ENCODE data around the gene ITGA8. TPM values are rescaled to one million over a fixed set of nuclear protein-coding genes. Genes with fewer than 3 reads are reported as not detected.

ITGA8 gene
- total RNA-seq, 4 donors from 2014 or later, result 1.6 to 8.2 (median 4.2) TPM

DNA sequence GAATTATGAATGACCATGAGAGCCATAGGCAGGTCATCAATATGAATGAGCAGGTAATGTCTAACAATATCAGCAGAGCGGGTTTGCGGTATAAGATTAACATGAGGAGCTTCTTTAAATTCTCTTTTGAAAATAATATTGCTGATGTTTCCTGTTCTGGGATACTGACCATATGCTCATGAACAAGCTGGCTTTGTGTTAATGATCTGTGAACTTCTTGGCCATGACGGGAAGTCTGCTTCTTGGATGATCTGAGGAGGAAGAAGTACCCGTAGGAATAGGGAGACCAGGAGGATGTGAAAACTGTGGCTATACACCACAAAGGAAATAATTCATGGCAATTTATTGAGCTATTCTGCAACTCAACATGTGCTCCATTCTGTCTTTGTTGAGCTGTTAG lies 38.6 kb downstream of the ITGA8 start:
- intact Hi-C loops (cut with DNase I; ENCODE audit: low total_unique reads), result no loop called here
- TF ChIP-seq POLR2A (IDR thresholded peaks at IDR 0.05) (no peak), CTCF (IDR thresholded peaks at IDR 0.05) (no peak)
- 65 to 73% methylated on average over 4 of the region's 4 CpGs for WGBS, 2 donors

DNA sequence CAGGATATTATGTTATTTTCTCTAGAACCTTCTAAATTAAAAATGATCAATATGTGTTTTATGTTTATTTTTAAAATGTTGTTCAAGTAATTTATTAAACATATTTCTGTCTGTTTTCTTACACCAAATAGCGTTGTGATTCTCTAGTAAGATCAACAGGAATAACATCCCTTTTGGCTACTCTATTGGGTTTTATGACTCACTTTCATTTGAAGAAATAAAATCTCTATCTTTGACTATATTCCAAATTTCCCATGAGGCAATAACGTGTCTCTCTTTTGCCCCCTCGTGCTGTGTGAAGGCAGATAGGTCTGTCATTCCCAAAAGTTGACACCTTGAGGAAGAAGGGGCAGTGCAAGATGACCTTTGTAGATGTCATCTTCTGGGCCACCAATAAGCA lies 40.9 kb downstream of the ITGA8 start:
- no peak for TF ChIP-seq POLR2A (IDR thresholded peaks at IDR 0.05)
- TF ChIP-seq CTCF (IDR thresholded peaks at IDR 0.05), result no peak
- intact Hi-C loops (cut with DNase I; ENCODE audit: low total_unique reads), result no loop called here
- 64 to 74% methylated on average over 3 of the region's 3 CpGs for WGBS, 2 donors
- H3K4me3 ChIP-seq (ENCODE audit: low read depth, poor library complexity, severe bottlenecking), result no peak overlapping the region
- no peak for DNase-seq (ENCODE audit: low spot score in 2 of 2)

More for the DNA sequence above, 38.6 kb downstream of the ITGA8 start:
- DNase-seq (ENCODE audit: low spot score in 2 of 2), result no peak
- no peak overlapping the region for H3K4me3 ChIP-seq (ENCODE audit: low read depth, poor library complexity, severe bottlenecking)

GRCh38 chr10:15672469-15672868 lies 47.3 kb downstream of the ITGA8 start:
- intact Hi-C loops (cut with DNase I; ENCODE audit: low total_unique reads), result no loop called here
- no peak overlapping the region for H3K4me3 ChIP-seq (ENCODE audit: low read depth, poor library complexity, severe bottlenecking)
- 74 to 84% methylated on average over 3 of the region's 3 CpGs for WGBS, 2 donors
- no peak for DNase-seq (ENCODE audit: low spot score in 2 of 2)
- no peak for TF ChIP-seq POLR2A (IDR thresholded peaks at IDR 0.05)
- no peak for TF ChIP-seq CTCF (IDR thresholded peaks at IDR 0.05)

GRCh38 chr10:15670880-15671279 lies 48.8 kb downstream of the ITGA8 start:
- 72 to 85% methylated on average over 5 of the region's 5 CpGs for WGBS, 2 donors
- intact Hi-C loops (cut with DNase I; ENCODE audit: low total_unique reads), result no loop called here
- no peak for DNase-seq (ENCODE audit: low spot score in 2 of 2)
- TF ChIP-seq POLR2A (IDR thresholded peaks at IDR 0.05), result no peak
- no peak for TF ChIP-seq CTCF (IDR thresholded peaks at IDR 0.05)
- no peak overlapping the region for H3K4me3 ChIP-seq (ENCODE audit: low read depth, poor library complexity, severe bottlenecking)

DNA sequence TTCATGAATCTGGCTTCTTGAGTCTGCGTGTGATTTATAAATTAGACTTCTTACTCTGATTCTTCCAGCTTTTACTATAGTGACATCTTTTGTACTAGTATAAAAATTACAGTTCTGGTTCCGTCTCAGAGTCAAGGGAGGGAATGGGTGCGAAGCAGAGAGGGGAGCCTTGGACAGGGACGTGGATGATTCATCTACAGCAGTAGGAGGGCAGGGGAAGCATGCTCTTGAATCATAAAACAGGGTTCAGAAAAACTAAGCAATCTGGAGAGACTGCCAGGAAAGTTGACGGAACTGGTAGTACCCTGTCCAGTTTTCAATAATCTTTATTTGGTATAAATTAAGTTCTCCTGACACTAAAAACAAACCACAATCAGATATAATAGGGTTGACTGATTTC lies 58.1 kb downstream of the ITGA8 start:
- TF ChIP-seq POLR2A (IDR thresholded peaks at IDR 0.05), result no peak
- no peak for TF ChIP-seq CTCF (IDR thresholded peaks at IDR 0.05)
- 65 to 69% methylated on average over 5 of the region's 5 CpGs for WGBS, 2 donors
- intact Hi-C loops (cut with DNase I; ENCODE audit: low total_unique reads), result no loop called here
- no peak overlapping the region for H3K4me3 ChIP-seq (ENCODE audit: low read depth, poor library complexity, severe bottlenecking)
- no peak for DNase-seq (ENCODE audit: low spot score in 2 of 2)

DNA sequence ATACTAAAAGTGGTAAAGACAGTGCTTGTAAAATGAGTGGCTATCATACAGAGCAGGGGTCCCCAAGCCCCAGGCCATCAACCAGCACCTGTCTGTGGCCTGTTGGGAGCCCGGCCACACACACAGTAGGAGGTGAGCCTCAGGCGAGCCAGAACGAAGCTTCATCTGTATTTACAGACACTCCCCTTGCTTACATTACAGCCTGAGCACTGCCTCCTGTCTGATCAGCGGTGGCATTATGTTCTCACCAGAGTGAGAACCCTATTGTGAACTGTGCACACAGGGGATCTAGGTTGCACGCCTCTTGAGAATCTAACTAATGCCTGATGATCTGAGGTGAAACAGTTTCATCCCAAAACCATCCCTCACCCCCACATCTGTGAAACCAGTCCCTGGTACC lies 58.7 kb downstream of the ITGA8 start:
- no peak overlapping the region for H3K4me3 ChIP-seq (ENCODE audit: low read depth, poor library complexity, severe bottlenecking)
- WGBS, 2 donors, result 52 to 56% methylated on average over 5 of the region's 5 CpGs
- TF ChIP-seq POLR2A (IDR thresholded peaks at IDR 0.05) (no peak), CTCF (IDR thresholded peaks at IDR 0.05) (no peak)
- DNase-seq (ENCODE audit: low spot score in 2 of 2), result no peak
- intact Hi-C loops (cut with DNase I; ENCODE audit: low total_unique reads), result no loop called here
